ENCODE results near the gene STAM2.
"Not testable (repeated sequence)": the region's sequence is repeated elsewhere in the genome, so short reads cannot be mapped to it uniquely, and the experiment has no call there.

Gene STAM2

DNA sequence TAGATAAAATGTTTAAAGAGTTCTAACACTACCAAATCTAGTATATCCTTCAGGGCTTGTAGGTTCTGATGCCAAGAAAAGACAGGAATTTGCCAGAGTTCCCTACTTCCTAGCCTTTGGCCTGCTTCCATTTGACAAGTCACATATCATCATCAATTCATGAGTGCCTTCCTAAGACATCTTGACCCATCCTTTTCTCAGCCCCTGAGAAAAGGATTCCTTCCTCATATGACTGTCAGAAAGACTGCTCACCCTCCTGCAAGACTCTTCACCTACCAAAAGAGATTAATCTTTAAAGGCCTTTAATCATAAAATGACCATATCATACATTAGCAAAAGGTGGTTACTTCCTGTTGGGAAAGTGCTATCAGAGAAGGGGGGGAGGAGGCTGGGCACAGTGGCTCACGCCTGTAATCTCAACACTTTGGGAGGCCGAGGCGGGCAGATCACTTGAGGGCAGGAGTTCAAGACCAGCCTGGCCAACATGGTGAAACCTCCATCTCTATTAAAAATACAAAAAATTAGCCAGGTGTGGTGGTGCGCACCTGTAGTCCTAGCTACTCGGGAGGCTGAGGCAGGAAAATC lies 3.3 kb downstream of the STAM2 start:
- not testable (repeated sequence) for DNase-seq (ENCODE audit: low read depth)

- DNase-seq (ENCODE audit: low read depth), result no peak
Measured at GRCh38 chr2:152171718-152172117, 3.8 kb downstream of the STAM2 start.

DNA sequence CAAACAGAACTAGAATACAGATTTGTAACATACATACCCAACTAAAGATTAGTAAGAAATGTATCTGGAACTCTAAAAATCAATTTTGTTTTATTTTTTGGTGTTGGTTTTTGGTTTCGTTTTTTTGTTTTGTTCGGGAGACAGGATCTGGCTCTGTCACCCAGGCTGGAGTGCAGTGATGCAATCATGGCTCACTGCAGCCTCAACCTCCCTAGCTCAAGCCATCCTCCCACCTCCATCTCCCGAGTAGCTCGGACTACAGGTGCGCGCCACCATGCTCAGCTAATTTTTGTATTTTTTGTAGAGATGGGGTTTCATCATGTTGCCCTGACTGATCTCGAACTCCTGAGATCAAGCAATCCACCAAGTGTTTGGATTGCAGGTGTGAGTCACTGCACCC lies 6.4 kb downstream of the STAM2 start:
- DNase-seq (ENCODE audit: low read depth), result not testable (repeated sequence)

DNA sequence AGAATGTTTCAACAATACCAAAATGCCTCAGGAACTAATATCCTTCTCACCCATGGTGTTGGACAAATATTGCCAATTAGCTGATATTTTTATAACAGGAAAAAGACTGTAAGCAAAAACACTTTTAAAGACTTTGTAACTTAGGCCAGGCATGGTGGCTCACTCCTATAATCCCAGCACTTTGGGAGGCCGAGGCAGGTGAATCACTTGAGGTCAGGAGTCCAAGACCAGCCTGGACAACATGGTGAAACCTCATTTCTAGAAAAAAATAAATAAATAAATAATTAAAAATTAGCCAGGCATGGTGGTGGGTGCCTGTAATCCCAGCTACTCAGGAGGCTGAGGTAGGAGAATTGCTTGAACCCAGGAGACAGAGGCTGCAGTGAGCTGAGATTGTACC lies 8.1 kb downstream of the STAM2 start:
- not testable (repeated sequence) for DNase-seq (ENCODE audit: low read depth)

GRCh38 chr2:152167065-152167464 lies 8.5 kb downstream of the STAM2 start:
- no peak for DNase-seq (ENCODE audit: low read depth)

- no peak for DNase-seq (ENCODE audit: low read depth)
Measured at GRCh38 chr2:152166633-152167032, 8.9 kb downstream of the STAM2 start.

- DNase-seq (ENCODE audit: low read depth), result no peak
Measured at GRCh38 chr2:152165780-152166179, 9.8 kb downstream of the STAM2 start.

DNA sequence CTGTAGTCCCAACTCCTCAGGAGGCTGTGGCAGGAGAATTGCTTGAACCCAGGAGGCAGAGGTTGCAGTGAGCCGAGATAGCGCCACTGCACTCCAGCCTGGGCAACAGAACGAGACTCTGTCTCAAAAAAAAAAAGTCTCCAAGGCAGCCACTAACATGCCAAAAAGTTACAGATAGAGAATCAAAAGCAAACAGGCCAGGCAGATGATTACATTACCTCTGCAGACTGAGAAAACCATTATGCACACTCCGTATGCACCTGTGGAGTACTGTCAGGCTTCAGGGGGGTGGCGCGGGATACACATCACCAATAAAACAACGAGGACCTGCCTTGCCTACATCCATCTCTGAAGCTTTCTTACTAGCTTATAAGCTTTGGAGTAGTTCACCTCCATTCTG lies 10.3 kb downstream of the STAM2 start:
- DNase-seq (ENCODE audit: low read depth), result no peak

DNA sequence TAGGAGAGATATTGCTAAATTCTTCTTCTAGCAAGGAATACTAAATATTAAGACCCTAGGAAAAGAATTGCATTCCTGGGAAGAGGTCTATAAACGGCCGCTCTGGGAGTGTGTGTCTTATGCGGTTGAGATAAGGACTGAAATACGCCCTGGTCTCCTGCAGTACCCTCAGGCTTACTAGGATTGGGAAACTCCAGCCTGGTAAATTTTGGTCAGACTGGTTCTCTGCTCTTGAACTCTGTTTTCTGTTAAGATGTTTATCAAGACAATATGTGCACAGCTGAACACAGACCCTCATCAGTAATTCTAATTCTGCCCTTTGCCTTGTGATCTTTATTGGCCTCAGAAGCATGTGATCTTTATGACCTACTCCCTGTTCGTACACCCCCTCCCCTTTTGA lies 11.9 kb downstream of the STAM2 start:
- DNase-seq (ENCODE audit: low read depth), result not testable (repeated sequence)

DNA sequence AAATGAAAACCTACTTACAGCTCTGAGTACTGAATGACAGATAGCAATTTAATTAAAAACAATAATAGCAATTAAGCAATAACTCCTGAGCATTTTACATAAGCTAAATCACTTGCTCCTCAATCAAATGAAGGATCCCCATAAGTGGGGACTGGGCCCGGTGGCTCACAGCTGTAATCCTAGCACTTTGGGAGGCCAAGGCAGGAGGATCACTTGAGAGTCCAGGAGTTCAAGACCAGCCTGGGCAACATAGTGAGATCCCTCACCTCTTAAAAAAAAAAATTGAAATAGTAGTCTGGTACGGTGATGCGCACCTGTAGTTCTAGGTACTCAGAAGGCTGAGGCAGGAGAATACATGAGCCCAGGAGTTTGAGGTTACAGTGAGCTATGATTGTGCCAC lies 13.4 kb downstream of the STAM2 start:
- DNase-seq (ENCODE audit: low read depth), result no peak

GRCh38 chr2:152161598-152161997 lies 14.0 kb downstream of the STAM2 start:
- DNase-seq (ENCODE audit: low read depth), result no peak

DNA sequence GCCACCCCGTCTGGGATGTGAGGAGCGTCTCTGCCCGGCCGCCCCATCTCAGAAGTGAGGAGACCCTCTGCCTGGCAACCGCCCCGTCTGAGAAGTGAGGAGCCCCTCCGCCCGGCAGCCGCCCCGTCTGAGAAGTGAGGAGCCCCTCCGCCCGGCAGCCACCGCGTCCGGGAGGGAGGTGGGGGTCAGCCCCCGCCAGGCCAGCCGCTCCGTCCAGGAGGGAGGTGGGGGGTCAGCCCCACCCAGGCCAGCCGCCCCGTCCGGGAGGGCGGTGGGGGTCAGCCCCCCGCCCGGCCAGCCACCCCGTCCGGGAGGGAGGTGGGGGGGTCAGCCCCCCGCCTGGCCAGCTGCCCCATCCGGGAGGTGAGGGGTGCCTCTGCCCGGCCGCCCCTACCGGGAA lies 15.2 kb downstream of the STAM2 start:
- DNase-seq (ENCODE audit: low read depth), result not testable (repeated sequence)

- no peak for DNase-seq (ENCODE audit: low read depth)
Measured at GRCh38 chr2:152157253-152157652, 18.3 kb downstream of the STAM2 start.

DNA sequence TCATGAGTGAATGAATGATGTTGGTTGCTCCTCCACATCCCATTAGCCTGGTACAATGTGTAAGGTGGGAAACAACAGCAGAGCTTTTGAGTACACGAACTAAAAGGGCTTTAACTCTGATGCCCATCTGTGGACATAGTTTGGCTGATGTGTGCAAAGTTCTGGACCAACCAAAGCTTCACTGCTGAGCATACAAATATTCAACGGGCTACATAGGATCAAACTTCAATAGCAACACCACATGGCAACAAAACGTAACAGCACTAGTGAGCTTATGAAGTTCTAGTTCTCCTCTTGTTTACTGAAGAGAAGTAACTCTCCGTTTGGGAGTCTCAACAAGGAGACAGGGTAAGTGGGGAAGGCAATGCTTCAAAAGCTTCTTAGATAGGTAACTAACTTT lies 20.4 kb downstream of the STAM2 start:
- no peak for DNase-seq (ENCODE audit: low read depth)

- DNase-seq (ENCODE audit: low read depth), result no peak
Measured at GRCh38 chr2:152154462-152154861, 21.1 kb downstream of the STAM2 start.

DNA sequence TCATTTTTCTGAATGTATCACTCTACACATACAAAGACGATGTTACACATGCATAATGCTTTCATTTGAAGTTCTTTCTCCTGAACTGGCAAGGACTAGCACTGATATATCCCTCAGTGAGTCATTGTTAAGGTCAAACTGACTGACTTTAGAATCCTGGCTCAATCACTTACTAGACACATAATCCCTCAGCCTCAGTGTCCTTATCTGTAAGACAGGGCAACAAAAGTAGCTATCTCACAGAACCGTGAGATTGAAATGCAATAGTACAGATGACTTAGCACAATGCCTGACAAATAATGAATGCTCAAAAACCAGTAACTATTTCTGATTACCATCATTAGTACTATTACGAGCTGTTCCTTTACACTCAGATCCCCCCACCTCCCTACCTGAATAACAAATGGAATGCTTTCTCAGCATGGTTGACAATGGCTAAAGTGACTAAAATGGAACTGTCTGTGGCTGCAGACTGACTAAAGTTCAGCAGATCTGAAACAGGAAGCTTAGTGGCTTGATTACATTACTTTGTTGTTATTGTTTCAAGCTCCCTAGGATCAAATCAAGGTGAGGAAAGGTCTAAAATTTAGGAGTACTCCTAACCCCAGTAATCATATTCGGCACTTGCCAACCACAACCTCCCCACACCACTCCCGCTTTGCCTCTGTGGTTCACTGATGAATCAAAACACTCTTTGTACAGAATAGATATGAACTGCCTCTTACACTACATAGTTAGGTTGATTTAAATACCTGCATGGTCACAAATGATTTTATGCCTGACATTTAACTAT lies 40.9 kb downstream of the STAM2 start:
- no peak for DNase-seq (ENCODE audit: low read depth)

DNA sequence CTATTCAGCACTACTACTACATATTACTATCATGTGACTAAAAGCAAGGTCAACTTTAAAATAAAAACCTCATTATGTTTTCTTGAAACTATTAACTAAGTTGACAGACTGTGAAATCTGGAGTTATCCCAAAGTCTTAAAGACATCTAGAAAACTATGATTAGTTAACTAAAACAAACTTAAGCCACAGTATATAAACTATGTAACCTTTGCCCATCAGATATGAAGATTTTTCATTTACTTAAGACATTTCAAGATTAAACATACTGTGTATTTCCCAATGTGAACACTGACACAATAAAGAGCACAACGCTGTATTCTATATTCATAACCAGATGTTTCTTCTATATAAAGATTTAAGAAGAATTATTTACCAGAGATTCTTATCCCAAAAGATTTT lies 43.3 kb downstream of the STAM2 start:
- DNase-seq (ENCODE audit: low read depth), result no peak

GRCh38 chr2:152127628-152128027 lies 47.9 kb downstream of the STAM2 start:
- no peak for DNase-seq (ENCODE audit: low read depth)

DNA sequence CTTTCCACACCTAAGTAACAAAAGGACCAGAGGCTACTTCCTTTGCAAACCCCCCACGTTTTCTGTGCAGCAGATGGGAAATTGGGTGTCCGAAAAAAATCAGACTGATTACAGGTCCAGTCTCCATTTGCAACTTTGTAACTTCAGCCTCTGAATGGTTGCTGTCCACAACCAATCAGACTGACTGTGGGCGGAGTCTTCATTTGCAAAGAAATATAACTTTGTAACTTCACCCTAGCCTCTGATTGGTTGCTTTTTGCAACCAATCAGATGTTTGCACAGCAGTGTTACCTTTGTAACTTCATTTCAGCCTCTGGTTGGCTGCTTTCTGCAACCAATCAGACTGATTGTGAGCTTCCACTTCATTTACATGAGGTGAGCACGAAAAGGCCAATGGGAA lies 48.9 kb downstream of the STAM2 start:
- no peak for DNase-seq (ENCODE audit: low read depth)

GRCh38 chr2:152122161-152122560 lies 53.4 kb downstream of the STAM2 start:
- DNase-seq (ENCODE audit: low read depth), result no peak

DNA sequence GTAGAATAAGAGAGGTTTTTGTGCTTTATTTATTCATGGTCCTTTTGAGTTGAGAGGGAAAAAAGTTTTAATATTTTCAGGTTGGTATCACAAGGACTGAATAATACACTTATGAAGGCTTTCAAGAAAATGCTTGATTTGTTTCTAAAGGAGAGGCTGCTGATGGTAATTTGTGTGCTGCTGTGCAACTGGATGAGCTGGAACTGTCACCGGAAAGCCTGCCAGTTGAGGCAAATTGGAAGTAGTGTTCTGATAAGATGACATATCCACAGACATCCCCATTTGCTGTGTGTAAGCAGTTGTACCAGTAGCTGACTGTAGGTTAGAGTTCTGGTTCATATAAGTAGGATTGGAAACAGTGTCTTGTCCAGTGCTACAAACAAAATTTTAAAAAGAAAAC lies 55.1 kb downstream of the STAM2 start:
- DNase-seq (ENCODE audit: low read depth), result no peak

GRCh38 chr2:152115952-152116351 lies 59.6 kb downstream of the STAM2 start:
- DNase-seq (ENCODE audit: low read depth), result no peak

DNA sequence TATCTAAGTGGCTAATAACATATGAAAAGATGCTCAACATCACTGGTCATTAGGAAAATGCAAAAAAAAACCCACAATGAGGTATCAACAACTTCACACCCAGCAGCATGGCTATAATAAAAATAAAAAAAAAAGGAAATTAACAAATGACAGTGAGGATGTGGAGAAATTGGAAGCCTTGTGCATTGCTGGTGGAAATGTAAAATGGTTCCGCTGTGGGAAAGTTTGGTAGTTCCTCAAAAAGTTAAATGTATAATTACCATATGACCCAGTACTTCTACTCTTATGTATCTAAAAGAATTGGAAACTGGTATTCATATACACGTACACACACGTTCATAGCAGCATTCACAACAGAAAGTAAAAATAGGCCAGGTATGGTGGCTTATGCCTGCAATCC lies 61.2 kb downstream of the STAM2 start:
- DNase-seq (ENCODE audit: low read depth), result no peak

- DNase-seq (ENCODE audit: low read depth), result not testable (repeated sequence)
Measured at GRCh38 chr2:152107140-152107539, 68.4 kb downstream of the STAM2 start.

Measured in activated gamma-delta T cell treated with anti-CD3 and anti-CD28 coated beads, Interleukin-2, amount 50 U/mL, for 16 hours (primary cell).